ENCODE measurements around the gene WDR93.
A peak's percentile ranks its signal among the peaks of the same experiment; 100 is the strongest.

Gene WDR93

DNA sequence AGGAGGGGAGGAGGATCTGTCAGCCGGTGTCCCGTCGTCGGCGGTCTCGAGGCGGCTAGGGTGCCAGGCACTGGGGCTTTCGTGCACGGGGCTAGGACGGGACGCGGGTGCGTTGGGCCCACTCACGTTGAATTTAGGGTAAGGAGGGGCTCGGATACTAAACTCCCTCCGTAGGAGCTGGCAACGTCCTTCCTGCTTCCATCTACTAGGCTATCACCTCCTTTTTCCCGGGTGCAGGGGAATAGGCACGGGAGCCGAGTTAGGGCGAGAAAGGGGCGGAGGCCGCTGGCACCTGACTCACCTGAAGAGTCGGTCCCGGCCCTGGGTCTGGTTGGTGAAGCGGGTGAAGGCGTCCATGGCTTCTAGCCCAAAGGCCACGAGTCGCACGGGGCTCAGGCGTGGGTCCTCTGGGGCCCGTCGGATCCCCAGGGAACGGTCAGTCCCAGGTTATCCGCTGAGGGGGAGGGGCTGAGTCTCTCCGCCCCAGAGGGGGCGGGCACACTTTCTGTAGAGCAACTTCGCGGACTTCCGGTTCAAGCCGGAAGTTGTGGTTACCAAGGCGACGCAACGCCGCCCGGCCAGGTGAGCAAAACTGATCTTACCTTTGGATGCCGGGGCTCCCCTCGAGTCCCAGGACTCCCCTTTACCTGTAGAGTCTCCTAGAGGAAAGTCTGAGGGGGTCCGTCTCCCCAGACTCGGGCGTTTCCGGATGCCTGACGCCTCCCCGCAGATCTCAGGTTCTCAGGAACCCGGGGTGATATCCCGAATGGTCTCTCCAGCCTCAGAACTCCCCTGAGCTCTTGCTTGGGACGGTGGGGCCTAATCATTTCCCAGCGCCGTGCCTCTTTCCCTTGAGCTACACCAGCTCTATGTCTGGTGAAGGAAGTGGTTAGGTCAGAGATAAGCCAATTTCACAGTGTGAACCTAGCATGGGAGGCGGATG lies at the start of gene WDR93, which contains the start of gene PEX11A:
TSS of gene WDR93 (plus strand) at position 536 of the 943 bp plus-strand sequence. CDS start 10,936 bp downstream, outside the sequence.
TSS of gene PEX11A (minus strand) at position 479 of the 943 bp plus-strand sequence. CDS start at position 357, 122 bp downstream.
- DNase-seq = peak; percentile 45

DNA sequence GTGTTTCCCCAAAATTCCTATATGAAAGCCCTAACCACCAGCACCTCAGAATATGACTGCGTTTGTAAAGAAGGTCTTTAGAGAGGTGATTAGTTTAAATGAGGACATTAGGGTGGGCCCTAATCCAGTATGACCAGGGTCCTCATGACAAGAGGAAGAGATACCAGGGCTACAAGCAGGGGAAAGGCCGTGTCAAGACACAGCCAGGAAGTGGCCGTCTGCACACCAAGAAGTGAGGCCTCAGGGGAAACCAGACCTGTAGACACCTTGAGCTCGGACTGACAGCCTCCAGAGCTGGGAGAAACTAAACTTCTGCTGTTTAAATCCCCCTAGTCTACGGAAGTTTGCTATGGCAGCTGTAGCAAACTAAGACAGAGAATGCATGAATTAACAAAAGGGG lies 49.6 kb upstream of the WDR93 start:
- DNase-seq = no peak

DNA sequence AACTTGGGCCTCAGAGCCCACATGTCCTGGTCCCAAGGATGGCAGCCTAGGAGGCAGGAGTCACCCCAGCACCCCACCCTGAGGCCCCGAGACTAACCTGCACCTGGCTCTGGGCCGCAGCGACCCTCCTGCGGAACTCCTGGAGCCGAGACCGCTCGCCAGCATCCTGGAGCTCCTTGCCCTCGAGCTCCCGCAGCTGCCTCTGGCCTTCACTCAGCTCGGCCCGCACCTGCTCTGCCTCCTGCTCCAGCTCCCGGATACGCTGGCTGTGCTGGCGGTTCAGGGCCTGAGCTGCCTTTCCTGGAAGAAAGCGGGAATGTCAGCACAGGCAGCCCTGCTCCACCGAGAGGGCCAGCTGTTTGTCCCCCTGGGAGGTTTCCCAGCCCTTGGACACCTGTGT lies 48.5 kb upstream of the WDR93 start:
- DNase-seq = peak; percentile 12

DNA sequence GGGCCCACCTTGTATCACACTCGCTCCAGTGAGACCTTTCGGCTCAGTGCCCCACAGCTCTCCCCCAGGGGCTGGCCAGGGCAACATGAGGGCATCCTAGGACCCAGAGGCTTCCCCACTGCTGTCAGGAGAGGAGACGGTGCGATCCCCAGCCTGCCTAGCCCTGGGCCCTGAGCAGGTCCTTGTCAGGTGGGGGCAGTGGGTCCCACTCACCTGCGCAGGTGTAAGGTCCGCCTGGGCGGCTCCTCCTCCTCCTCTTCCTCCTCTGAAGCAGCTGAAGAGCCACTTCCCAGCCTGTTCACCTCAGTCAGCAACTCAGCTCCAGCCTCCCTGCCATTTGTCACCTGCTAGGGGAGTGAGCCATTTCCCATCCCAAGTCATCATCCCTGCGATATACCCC lies 44.9 kb upstream of the WDR93 start:
- no peak for DNase-seq

DNA sequence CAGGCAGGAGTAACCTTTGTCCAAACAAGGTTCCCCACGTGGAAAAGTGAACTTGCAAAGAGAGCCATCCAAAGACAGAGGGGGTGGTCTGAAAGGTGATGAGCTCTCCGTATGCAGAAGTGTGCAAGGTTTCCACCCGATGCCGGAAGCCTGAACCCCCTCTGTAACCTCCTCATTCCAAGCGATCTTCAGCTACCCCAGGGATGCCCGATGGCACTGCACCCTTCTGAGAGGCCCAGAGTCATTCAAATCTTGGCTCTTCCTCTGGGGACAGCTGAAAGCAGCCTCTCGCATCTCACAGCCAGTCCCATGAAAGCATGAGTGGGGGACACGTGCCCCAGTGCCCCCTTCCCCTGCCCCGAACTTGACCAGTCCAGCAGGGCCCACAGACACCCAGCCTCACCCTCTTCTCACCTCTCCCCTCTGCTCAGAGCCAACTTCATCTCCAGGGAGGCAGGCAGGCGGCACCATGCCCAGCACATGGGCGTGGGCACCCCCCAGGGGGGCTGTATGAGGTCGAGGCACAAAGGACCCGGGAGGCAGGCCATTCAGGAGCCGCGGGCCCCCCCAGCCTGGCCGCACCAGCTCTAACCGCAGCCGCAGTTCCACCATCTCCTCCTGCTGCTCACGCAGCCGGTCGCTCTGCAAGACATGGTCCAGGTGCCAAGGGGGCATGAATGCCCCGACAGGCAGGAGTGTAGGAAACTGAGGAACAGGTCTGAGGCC lies 44.0 kb upstream of the WDR93 start:
- DNase-seq = no peak

DNA sequence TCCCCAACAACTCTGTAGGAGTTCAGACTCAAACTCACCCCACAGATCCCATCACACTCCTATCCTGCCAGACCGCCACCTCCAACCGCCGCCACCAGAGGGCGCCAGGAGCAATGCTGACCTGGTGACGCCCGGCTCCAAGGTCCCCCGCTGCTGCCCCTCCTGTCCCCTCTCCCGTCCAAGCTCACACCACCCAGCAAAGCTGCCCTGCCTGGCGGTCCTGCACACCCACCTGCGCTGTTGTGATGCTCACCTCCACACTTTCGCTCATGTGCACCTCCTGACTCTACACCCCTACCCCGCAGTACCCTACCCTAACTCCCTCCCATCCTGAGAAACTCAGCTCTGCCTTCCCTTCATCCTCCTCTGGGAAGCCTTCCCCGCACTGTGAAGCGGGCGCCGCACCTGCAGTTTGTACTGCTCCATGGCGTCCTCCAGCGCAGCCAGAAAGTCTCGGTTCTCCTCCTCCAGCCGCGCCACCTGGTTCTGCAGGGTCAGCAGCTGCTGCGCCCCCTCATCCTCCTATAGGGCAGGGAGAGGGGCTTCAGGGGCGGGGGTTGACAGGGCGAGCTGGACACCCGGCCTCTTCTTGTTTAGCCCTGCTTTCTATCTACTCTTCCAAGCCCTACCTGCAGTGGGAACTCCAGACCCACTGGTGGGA lies 43.3 kb upstream of the WDR93 start:
- DNase-seq = peak; percentile 46

DNA sequence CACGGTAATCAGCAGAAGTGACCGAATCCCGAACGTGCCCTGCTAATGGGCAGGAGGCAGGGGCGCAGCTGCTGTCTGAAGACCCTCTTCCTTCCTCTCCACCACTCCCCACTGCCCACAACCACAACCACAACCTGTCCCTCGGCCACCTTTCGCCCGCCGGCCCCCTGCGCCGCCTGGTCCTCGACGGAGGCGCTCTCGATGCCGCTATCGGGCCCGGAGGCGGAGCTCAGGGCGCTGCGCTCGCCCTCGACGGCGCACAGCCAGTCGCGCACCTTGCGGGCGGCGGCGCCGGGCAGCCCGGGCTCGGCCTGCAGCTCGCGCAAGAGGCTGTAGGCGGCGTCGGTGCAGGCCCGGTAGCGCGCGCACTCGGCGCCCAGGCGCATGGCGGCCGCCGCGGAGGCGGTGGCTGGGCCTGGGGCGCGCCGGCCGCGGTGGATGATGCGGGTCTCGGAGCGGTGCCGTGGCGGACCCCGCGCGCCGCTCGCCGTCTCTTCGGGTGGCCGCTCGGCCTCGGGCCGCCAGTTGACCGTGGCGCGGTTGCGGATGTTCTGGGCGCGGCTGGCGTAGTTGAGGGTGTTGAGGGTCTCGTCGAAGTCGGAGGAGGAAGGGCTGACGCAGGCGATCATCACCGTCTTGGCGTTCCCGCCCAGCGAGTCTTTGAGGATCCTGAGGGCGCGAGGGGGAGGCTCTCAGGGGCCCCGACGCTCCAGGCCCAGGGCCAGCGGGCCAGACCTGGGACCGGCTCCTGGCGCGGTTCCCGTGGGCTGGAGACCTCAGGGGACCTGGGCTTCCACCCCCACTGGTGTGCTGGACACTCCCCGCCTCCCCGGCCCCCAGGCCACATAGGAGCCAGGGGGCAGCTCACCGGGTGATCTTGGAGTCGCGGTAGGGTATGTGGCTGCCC lies 42.3 kb upstream of the WDR93 start:
- no peak for DNase-seq

DNA sequence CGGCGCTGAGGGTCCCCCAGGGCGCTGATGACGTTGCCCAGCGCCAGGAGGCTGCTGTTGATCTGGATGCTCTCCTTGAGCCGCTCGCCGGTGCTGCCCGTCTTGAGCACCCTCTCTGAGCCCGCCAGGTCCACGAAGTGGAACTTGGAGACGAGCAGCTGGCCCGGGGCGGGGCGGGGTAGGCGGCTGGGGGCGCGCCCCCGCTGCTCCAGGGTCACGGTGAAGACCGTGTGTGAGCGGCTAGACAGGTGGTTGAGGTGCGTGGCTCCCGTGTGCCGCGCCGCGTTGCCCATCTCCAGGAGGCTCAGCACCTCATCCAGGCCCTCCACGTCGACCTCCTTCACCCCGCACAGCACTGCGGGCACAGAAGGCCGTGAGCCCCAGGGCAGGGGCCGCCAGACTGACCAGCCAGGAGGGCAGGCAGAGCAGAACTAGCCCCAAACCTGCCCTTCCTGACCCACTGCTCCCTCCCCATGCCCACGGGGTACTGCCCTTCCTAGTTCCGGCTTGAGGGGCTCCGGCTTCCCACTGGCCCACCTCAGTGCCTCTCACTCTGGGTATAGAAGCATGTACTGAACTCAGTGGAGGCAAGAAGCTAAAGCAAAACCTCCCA lies 41.5 kb upstream of the WDR93 start:
- no peak for DNase-seq

DNA sequence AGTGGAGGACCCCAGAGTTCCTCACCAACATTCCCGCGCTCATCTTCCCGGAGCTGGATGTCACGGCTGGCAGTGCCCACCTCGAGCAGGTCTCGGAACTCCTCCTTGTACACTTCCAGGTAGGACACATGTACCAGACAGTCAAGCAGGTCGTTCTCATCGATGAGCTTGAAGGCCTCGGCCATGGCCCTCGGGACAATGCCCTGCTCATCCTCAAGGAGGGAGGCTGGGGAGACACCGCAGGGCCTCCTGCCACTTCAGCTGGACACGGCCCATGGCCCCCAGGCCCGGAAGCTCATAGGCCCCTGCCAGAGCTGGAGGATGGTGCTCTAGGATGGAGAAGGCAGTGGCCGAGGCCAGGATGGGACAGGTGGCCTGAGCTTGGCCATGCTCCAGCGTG lies 40.9 kb upstream of the WDR93 start:
- no peak for DNase-seq

DNA sequence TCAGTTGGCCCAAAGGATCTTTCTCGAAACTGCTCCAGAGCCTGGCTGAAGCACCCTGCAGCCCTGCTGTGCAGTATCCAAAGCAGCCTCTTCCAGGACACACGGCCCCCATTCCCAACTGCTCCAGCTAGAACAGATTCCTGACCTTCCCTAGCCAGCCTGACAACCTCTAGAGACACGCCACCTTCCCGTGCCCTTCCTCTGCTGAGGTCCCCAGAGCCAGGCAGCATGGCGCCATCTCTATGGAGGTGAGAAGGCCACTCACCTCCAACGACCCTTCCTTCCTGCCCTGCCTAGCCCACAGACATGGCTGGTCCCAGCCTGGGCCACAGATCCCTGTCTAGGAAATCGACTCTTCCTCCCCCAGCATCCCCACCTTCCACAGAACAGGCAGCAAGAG lies 38.5 kb upstream of the WDR93 start:
- no peak for DNase-seq

DNA sequence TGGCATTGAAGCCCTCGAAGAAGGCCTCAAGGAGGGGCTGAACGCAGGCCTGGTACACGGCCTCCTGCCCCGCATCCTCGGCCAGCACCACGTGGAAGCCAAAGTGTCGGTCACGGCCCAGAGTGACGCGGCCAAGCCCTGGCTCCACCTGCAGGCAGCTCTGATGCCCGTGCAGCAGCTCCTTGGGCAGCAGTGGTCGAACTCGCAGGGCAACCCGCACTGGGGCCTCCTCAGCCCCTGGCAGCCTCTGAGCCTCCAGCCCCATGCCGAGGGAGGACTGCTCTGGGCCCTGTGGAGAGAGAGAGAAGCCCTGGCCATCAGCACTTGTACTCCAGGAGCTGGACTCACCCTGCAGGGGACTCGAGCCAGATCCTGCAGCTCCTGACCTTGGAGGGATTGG lies 37.9 kb upstream of the WDR93 start:
- DNase-seq = no peak

DNA sequence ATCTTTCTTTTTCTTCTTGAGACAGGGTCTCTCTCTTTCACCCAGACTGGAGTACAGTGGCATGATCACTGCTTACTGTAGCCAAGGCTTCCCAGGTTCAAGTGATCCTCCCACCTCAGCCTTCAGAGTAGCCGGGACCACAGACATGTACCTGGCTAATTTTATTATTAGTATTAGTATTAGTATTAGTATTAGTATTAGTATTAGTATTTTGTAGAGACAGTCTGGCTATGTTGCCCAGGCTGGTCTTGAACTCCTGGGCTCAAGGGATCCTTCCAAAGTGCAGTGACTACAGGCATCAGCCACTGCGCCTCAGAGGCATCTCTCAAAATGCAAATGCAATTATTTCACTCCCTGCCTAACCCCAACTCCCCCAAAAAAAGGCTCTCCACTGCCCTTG lies 37.0 kb upstream of the WDR93 start:
- no peak for DNase-seq

DNA sequence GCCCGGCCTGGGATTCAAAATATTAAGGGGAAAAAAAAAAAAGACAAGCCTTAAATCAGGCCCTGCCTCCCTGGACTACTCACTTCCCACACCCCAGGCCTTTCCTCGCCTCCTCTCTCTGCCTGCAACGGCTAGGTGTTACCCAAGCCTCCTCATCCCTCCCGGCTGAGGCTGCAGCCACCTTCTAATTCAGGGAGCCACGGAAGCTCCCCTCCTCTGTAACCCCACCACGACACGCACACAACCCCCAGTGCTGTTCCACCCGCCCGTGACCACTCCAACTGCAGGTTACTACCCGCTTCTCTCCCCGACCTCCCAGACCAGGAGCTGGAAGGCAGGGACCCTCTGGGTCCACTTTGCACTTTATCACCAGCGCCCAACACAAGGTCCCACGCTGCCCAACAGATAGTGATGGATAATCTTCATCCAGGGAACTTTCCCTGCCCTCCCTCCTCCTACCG lies 36.3 kb upstream of the WDR93 start:
- DNase-seq = no peak

DNA sequence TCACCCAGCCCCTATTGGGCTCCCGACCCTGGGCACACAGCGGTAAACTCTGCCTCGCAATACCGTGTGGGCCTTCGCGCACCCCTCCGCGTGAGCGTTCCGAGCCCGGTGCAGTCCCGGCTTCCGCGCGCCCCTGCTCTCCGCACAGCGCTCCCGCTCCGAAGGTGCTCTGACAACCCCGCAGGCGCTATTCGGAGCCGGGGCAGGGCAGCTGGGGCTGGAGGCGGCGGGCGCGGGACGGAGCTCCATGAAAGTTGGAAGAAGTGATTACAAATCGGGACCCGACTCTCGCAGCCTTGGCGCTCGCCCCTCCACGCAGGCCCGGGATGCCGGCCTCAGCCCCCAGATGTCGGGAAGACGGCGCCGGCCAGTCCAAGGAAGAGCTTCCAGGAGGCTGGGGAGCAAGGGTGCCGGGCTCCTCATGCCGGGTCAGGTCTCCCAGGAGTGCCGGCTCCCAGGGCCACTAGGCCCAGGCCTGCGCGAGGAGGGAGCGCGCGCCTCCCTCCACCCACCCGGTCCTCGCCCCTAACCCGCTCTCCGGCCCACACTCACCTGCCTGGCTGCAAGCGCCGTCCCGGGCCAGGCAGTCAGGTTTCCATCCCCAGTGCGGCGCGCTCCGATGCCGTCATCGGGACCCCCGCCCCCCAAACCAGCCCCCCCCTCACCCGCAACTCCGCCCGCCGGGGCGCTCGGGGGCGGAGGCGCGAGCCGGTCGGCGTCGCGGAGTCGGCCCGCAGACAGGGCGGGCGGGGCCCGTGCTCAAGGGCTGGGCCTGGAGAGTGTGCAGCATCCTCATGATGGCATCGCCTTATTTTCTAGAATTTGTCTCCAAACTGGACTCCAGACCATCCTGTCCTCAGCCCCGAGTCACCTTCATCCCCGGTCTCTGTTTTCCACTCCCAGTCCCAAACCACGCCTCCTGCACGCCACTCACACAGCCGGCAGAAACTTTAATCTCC lies 35.5 kb upstream of the WDR93 start, which contains the start of gene KIF7:
TSS of gene KIF7 (minus strand) at position 621 of the 959 bp plus-strand sequence. CDS start 2,537 bp downstream, outside the sequence.
- DNase-seq = no peak

DNA sequence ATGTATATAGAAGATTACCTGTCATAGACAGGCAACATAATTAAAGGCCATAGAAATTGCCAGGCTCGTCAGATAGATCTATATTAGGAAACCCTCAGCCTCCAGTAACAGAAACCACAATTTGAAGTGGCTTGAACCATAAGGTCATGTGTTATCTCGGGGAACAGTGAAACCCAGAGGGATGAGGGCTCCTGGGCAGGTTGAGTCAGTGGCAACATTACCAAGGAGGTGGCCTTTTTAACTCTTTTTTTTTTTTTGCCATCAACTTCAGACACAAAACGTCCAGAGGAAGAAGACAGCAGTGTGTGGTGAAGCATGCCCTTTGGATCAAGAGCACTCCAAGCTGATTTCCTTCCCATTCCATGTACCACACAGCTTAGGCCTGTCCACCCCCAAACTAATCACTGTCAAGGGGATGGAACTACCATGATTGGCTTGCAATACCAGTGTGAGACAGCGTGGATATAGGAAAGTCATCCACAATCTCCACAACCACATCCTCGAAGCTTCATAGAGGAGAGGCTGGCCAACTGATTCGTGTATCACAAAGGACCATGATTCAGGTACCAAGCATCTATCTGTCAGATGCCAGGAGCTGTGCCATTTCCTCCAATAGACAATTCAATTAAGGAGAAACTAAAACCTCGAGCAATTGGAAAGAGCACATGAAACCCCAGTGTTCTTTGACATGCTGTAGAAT lies 34.3 kb upstream of the WDR93 start:
- DNase-seq = no peak

DNA sequence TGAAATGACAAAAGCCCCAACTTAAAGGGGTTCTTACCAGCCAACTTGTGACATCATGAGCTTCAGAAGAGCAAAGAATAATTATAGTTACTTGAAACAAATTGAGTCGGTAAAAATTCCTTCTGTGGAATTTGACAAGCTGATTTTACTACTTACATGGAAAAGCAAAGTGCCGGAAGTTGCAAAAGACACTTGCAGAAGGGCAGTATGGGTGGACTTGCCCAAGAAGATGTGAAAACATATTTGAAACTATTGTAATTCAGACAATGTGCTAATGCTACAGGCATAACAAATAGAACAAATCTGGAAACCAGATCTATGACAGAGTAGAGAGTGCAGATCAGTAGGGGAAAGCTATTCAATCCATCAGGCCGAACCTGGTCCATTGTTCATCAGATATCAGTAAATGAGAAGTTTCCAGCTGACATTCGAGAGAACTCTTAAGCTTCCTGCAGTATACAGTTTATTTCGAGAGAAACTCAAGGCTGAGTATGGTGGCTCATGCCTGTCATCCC lies 32.9 kb upstream of the WDR93 start:
- DNase-seq = no peak

DNA sequence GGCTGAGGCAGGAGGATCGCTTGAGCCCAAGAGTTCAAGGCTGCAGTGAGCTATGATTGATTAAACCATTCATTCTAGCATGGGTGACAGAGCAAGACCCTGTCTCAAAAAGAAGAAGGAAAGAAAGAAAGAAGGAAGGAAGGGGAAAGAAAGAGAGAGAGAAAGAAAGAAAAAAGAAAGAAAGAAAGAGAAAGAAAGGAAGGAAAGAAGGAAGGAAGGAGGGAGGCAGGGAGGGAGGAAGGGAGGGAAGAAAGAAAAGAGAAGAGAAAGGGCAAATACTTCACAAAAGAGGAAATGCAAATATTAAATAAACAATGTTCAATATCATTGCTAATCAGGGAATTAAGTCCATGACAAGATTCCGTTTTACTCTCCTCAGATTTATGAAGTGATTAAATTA lies 31.3 kb upstream of the WDR93 start:
- no peak for DNase-seq

DNA sequence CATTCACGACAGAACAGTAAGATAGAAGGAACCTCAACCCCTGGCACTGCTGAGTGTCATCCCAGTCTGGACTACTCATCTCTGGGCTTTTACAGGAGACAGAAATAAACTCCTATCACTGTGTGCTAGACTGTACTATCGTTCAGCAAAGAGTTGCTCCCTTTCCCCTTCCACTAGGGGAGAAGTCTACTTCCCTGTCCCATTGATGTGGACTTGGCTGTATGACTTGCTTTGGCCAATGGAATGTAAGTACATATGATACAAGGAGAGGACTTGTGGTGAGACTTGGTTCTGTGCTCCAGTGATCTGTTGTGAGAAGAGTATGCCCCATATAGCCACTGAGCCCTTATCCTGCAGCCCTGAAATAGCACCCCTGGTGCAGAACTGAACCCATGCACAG lies 30.1 kb upstream of the WDR93 start:
- DNase-seq = no peak

DNA sequence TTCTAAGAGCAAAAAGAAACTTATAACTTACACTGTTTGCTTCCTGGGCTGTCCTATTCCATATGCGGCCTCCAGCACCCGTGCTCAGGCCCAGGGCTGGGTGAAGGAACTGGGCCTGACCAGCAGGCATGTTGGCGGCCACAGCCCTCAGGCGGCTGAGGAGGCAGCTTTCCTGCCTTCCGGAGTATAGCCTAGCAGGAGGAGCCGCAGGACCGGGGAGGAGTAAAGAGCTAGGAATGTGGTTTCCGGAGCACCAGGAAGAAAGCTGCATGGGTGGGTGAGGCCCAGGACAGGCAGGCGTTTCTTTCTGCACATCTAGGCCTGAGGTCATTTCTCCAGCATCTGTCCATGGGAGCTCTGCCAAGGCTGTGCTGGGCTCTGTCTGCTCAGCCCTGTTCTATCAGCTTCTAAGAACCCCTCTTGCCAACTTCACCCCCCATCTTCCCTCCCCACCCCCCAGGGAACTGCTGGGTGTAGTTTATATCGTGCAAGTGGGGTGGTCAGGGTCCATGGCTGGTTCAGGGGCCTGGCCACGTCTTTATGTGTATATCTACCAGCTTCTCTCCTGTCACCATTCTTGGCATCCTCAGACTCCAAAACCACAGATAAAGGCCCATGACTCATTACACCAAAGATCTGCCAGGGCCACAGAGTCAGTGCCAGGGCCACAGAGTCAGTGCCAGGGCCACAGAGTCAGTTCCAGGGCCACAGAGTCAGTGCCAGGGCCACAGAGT lies 27.6 kb upstream of the WDR93 start:
- DNase-seq = no peak
